ENCODE measurements around the gene SLC22A25. TPM values are rescaled to one million over a fixed set of nuclear protein-coding genes. Genes with fewer than 3 reads are reported as not detected.

The SLC22A25 gene
- not detected for total RNA-seq (2013)
- not detected for polyA plus RNA-seq
- not detected in 2 replicates for polyA minus RNA-seq
- 0 to 3.1 (median 0.08) reads per million in 11 experiments for total RNA-seq

GRCh38 chr11:63243533-63243932, at the start of gene SLC22A25:
SLC22A25 (minus strand) TSS chr11:63243599; CDS start chr11:63229652, 13,947 bp downstream.
- Histone ChIP-seq H3K4me1 (ENCODE audit: control insufficient read depth in 1 of 2, insufficient read depth in 2 of 2, low read length in 2 of 2) (no peaks in the 10 kb centered on the region), H3K4me3 (replicated peaks in 1 of 3; ENCODE audit: low read depth in 2 of 3, low read length in 3 of 3) (no peak within 1 kb of the TSS), H3K27me3 (ENCODE audit: control insufficient read depth in 2 of 2, insufficient read depth in 2 of 2, low read length in 2 of 2) (peaks cover 0 to 2% of the 10 kb centered on the region in 2 donors), H3K4me2 (replicated peaks; ENCODE audit: extremely low read depth, low read length, poor library complexity, severe bottlenecking) (no peak within 1 kb of the TSS), H3K27ac (ENCODE audit: low read depth in 1 of 2, low read length in 2 of 2) (no peak within 1 kb of the TSS), H3K36me3 (replicated peaks in 1 of 2; ENCODE audit: control insufficient read depth in 1 of 2, insufficient read depth in 2 of 2, low read length in 2 of 2) (no peaks in the 10 kb centered on the region), H2AFZ (ENCODE audit: insufficient read depth, low read depth, low read length, poor library complexity, severe bottlenecking) (no peak within 1 kb of the TSS), H3K9me3 (replicated peaks in 1 of 2; ENCODE audit: control insufficient read depth in 1 of 2, insufficient read depth in 1 of 2, low read length in 2 of 2) (no peaks in the 10 kb centered on the region), H4K20me1 (ENCODE audit: insufficient read depth, low read length) (no peaks in the 10 kb centered on the region), H3K79me2 (ENCODE audit: insufficient read depth, low read length) (no peaks in the 10 kb centered on the region), H3K9ac (ENCODE audit: insufficient read depth, low read length, poor library complexity, severe bottlenecking) (no peak within 1 kb of the TSS)
- H3K9me3 Mint-ChIP-seq: peaks cover 0 to 5% (median 0%) of the 10 kb centered on the region in 7 donors
- H3K27me3 Mint-ChIP-seq (ENCODE audit: low read depth in 3 of 3): peaks cover 10 to 20% (median 10%) of the 10 kb centered on the region in 3 donors
- H3K4me1 Mint-ChIP-seq: no peaks in the 10 kb centered on the region
- no peak within 1 kb of the TSS for H3K27ac Mint-ChIP-seq
- H3K36me3 Mint-ChIP-seq: no peaks in the 10 kb centered on the region
- no peak for DNase-seq
- intact Hi-C loops (cut with micrococcal nuclease): no loop called here
- TF ChIP-seq CTCF (IDR thresholded peaks at IDR 0.05): no peak
- no peak within 1 kb of the TSS for H3K4me3 Mint-ChIP-seq
- 74% methylated on average over 2 of the region's 5 CpGs for WGBS (ENCODE audit: insufficient coverage)

- Histone ChIP-seq H4K20me1 (ENCODE audit: insufficient read depth, low read length) (no peaks in the 10 kb centered on the region), H3K27me3 (ENCODE audit: control insufficient read depth in 2 of 2, insufficient read depth in 2 of 2, low read length in 2 of 2) (peaks cover 0 to 2% of the 10 kb centered on the region in 2 donors), H3K9me3 (replicated peaks in 1 of 2; ENCODE audit: control insufficient read depth in 1 of 2, insufficient read depth in 1 of 2, low read length in 2 of 2) (peaks cover 3 to 5% of the 10 kb centered on the region in 2 donors), H3K4me1 (ENCODE audit: control insufficient read depth in 1 of 2, insufficient read depth in 2 of 2, low read length in 2 of 2) (no peaks in the 10 kb centered on the region), H3K9ac (ENCODE audit: insufficient read depth, low read length, poor library complexity, severe bottlenecking) (no peak overlapping the region), H3K4me2 (replicated peaks; ENCODE audit: extremely low read depth, low read length, poor library complexity, severe bottlenecking) (no peak overlapping the region), H3K27ac (ENCODE audit: low read depth in 1 of 2, low read length in 2 of 2) (no peak overlapping the region), H2AFZ (ENCODE audit: insufficient read depth, low read depth, low read length, poor library complexity, severe bottlenecking) (no peak overlapping the region), H3K79me2 (ENCODE audit: insufficient read depth, low read length) (no peaks in the 10 kb centered on the region), H3K36me3 (replicated peaks in 1 of 2; ENCODE audit: control insufficient read depth in 1 of 2, insufficient read depth in 2 of 2, low read length in 2 of 2) (no peaks in the 10 kb centered on the region), H3K4me3 (replicated peaks in 1 of 3; ENCODE audit: low read depth in 2 of 3, low read length in 3 of 3) (no peak overlapping the region)
- no peak for TF ChIP-seq CTCF (IDR thresholded peaks at IDR 0.05)
- Mint-ChIP-seq H3K36me3 (no peaks in the 10 kb centered on the region), H3K4me3 (no peak overlapping the region), H3K27me3 (ENCODE audit: low read depth in 3 of 3) (peaks cover 2 to 5% (median 4%) of the 10 kb centered on the region in 3 donors), H3K9me3 (peaks cover 5 to 23% (median 13%) of the 10 kb centered on the region in 7 donors), H3K27ac (no peak overlapping the region), H3K4me1 (no peaks in the 10 kb centered on the region)
- intact Hi-C loops (cut with micrococcal nuclease): no loop called here
- no peak for DNase-seq
- WGBS (ENCODE audit: insufficient coverage): no CpG with 5 or more reads among the region's 4 CpGs
These were observed 46.9 kb upstream of the SLC22A25 start for GRCh38 chr11:63290285-63290684.

All from CD14-positive monocyte (primary cell).